Measurements from ENCODE around the gene POLR3C. TPM values are rescaled to one million over a fixed set of nuclear protein-coding genes. Genes with fewer than 3 reads are reported as not detected.

The POLR3C gene, protein sequence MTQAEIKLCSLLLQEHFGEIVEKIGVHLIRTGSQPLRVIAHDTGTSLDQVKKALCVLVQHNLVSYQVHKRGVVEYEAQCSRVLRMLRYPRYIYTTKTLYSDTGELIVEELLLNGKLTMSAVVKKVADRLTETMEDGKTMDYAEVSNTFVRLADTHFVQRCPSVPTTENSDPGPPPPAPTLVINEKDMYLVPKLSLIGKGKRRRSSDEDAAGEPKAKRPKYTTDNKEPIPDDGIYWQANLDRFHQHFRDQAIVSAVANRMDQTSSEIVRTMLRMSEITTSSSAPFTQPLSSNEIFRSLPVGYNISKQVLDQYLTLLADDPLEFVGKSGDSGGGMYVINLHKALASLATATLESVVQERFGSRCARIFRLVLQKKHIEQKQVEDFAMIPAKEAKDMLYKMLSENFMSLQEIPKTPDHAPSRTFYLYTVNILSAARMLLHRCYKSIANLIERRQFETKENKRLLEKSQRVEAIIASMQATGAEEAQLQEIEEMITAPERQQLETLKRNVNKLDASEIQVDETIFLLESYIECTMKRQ
- total RNA-seq (32.1 and 38.3 TPM in 2 replicates), polyA plus RNA-seq (45.1 and 64.5 TPM in 2 replicates), polyA minus RNA-seq (ENCODE audit: low replicate concordance) (19.7 and 37.2 TPM in 2 replicates)
- 29.2 and 42.4 TPM in 2 replicates for polyA plus RNA-seq (2012)

DNA sequence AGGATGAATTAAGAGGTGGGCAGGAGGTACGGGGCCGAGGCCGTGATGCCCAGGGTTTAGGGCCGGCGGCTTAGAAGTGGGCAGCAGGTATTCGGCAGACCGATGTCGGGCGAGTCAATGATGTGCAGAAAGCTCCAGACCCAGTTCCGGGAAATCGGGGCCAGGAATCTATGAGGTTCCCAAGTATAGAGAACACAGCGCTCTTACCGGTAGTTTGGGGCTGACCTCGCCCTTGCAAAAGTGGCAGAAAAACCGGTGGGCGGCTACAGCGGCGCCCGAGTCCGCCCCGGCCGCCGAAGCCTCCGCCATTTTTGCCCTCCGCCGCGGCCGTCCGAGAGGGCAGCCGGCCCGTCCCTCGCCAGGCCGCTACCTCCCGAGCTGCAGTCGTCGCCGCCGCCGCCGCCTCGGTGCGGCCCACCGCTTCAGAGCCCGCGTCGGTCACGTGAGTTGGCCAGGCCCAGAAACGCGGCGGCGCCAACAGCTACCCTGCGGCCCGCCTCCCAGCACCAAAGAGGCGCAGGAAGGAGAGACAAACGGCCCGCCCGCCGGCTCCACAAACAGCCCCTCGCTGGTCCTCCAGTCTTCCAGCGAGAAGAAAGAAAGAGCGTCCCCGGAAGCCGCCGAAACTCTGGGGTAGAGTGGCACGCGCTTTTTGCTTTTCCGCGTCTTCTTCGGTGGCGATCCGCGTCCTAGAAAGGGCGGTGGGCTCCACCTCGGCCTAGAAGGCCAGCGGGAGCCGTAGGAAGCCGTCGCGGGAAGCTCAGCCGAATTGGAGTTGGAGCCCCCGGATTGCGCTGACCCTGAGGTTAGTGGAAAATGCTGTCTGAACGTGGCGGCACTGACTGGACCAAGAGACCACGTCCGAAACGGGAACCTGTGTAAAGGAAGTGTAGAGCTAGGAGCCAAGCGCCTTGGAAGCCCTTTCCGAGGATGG, at the start of gene POLR3C, which contains the start of gene RNF115:
Gene POLR3C (plus strand): TSS at position 636 of the 934 bp plus-strand sequence. CDS start 1,577 bp downstream, outside the sequence.
Gene RNF115 (minus strand): TSS at position 531 of the 934 bp plus-strand sequence. CDS start 222 bp downstream, at position 309.
- DNase-seq (ENCODE audit: low read depth in 2 of 2), result peak; percentile 91 to 92
- Histone ChIP-seq H3K9me3 (ENCODE audit: control insufficient read depth, insufficient read depth, low read depth, low read length) (no peaks in the 10 kb centered on the region), H3K4me3 (replicated peaks in 1 of 4; ENCODE audit: control extremely low read depth in 1 of 4, insufficient read depth in 1 of 4, low read depth in 3 of 4, low read length in 4 of 4) (peak within 1 kb of the TSS; percentile 92 to 100 (median 98)), H3K36me3 (ENCODE audit: control insufficient read depth, insufficient read depth, low read length) (peaks cover 10% of the 10 kb centered on the region), H2AFZ (ENCODE audit: low read length) (peak within 1 kb of the TSS; percentile 90), H3K9ac (ENCODE audit: insufficient read depth, low read length) (peak within 1 kb of the TSS; percentile 94), H3K79me2 (ENCODE audit: control insufficient read depth, insufficient read depth, low read length) (peaks cover 34% of the 10 kb centered on the region), H3K4me2 (ENCODE audit: extremely low read depth, insufficient read depth, low read length) (peak within 1 kb of the TSS; percentile 30), H4K20me1 (ENCODE audit: control insufficient read depth, extremely low read depth, insufficient read depth, low read length) (no peaks in the 10 kb centered on the region), H3K27ac (ENCODE audit: insufficient read depth, low read length) (peak within 1 kb of the TSS; percentile 93), H3K4me1 (ENCODE audit: control insufficient read depth, extremely low read depth, insufficient read depth, low read length) (no peaks in the 10 kb centered on the region), H3K27me3 (ENCODE audit: control insufficient read depth, insufficient read depth, low read length) (no peaks in the 10 kb centered on the region)
- TF ChIP-seq EZH2 (IDR thresholded peaks at IDR 0.05; ENCODE audit: low read length, missing control alignments), result no peak

DNA sequence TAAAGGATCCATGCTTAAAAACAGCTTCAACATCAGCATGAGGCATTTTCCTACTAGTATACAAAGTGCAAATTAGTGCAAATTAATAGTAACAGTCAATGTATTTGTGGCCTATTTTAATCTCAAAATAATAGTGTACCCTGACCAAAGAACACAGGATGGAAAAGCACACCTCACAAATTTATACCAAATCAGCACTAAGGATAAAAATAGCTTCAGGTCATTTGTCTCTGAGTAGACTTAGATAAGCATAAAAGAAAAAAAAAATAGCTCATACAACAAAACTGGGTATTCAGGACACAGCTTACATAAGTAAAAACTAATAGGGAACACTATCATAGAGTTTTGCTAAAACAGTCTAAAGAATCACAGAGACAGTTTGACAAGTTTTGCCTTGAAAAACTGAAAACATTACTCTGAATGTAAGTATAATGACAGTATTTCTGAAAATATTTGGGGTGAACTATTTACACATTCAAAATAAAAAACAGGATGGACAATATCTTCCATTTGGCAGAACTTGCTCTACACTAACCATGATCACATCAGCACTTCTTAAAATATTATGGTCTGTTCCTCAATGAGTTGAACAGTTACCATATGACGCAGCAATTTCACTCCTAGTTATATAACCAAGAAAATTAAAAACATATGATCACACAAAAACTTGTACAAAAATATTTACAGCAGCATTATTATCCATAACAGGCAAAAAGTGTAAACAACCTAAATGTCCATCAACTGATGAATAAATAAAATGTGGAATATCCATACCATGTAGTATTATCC, 46.4 kb upstream of the POLR3C start:
- no peaks in the 10 kb centered on the region for H3K36me3 ChIP-seq (ENCODE audit: control insufficient read depth, insufficient read depth, low read length)
- H3K4me3 ChIP-seq (replicated peaks in 1 of 4; ENCODE audit: control extremely low read depth in 1 of 4, insufficient read depth in 1 of 4, low read depth in 3 of 4, low read length in 4 of 4), result no peak overlapping the region
- peaks cover 4% of the 10 kb centered on the region for H3K4me1 ChIP-seq (ENCODE audit: control insufficient read depth, extremely low read depth, insufficient read depth, low read length)
- peaks cover 3% of the 10 kb centered on the region for H3K79me2 ChIP-seq (ENCODE audit: control insufficient read depth, insufficient read depth, low read length)
- no peaks in the 10 kb centered on the region for H3K9me3 ChIP-seq (ENCODE audit: control insufficient read depth, insufficient read depth, low read depth, low read length)
- TF ChIP-seq EZH2 (IDR thresholded peaks at IDR 0.05; ENCODE audit: low read length, missing control alignments), result no peak
- TF ChIP-seq, protein P1, sequence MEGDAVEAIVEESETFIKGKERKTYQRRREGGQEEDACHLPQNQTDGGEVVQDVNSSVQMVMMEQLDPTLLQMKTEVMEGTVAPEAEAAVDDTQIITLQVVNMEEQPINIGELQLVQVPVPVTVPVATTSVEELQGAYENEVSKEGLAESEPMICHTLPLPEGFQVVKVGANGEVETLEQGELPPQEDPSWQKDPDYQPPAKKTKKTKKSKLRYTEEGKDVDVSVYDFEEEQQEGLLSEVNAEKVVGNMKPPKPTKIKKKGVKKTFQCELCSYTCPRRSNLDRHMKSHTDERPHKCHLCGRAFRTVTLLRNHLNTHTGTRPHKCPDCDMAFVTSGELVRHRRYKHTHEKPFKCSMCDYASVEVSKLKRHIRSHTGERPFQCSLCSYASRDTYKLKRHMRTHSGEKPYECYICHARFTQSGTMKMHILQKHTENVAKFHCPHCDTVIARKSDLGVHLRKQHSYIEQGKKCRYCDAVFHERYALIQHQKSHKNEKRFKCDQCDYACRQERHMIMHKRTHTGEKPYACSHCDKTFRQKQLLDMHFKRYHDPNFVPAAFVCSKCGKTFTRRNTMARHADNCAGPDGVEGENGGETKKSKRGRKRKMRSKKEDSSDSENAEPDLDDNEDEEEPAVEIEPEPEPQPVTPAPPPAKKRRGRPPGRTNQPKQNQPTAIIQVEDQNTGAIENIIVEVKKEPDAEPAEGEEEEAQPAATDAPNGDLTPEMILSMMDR (conservative IDR thresholded peaks at IDR 0.05 in 1 of 2, IDR thresholded peaks at IDR 0.05 in 1 of 2; ENCODE audit: low read depth in 1 of 2, low read length in 2 of 2), result no peak
- H3K27me3 ChIP-seq (ENCODE audit: control insufficient read depth, insufficient read depth, low read length), result no peaks in the 10 kb centered on the region
- no peak overlapping the region for H2AFZ ChIP-seq (ENCODE audit: low read length)
- no peak overlapping the region for H3K4me2 ChIP-seq (ENCODE audit: extremely low read depth, insufficient read depth, low read length)
- no peak for DNase-seq (ENCODE audit: low read depth in 2 of 2)
- no peak overlapping the region for H3K9ac ChIP-seq (ENCODE audit: insufficient read depth, low read length)
- no peaks in the 10 kb centered on the region for H4K20me1 ChIP-seq (ENCODE audit: control insufficient read depth, extremely low read depth, insufficient read depth, low read length)
- no peak overlapping the region for H3K27ac ChIP-seq (ENCODE audit: insufficient read depth, low read length)

DNA sequence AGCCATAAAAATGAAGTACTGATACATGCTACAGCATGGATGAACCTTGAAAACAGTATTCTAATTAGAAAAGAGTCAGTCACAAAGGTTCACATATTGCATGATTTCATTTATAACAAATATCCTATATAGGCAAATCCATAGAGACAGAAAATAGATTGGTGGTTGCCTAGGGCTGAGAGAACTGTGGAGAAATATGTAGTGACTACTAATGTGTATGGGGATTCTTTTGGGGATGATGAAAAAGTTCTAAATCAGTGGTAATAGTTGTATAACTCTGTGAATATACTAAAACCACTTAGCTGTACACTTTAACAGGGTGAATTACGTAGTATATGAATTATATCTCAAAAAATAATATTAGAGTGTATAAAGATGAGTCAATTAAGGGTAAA, 45.9 kb upstream of the POLR3C start:
- H3K36me3 ChIP-seq (ENCODE audit: control insufficient read depth, insufficient read depth, low read length), result no peaks in the 10 kb centered on the region
- no peak overlapping the region for H3K27ac ChIP-seq (ENCODE audit: insufficient read depth, low read length)
- no peak overlapping the region for H3K4me3 ChIP-seq (replicated peaks in 1 of 4; ENCODE audit: control extremely low read depth in 1 of 4, insufficient read depth in 1 of 4, low read depth in 3 of 4, low read length in 4 of 4)
- H3K9ac ChIP-seq (ENCODE audit: insufficient read depth, low read length), result no peak overlapping the region
- no peaks in the 10 kb centered on the region for H4K20me1 ChIP-seq (ENCODE audit: control insufficient read depth, extremely low read depth, insufficient read depth, low read length)
- peaks cover 3% of the 10 kb centered on the region for H3K79me2 ChIP-seq (ENCODE audit: control insufficient read depth, insufficient read depth, low read length)
- DNase-seq (ENCODE audit: low read depth in 2 of 2), result peak in 1 of 2 donors; percentile 24
- TF ChIP-seq, protein P1 (conservative IDR thresholded peaks at IDR 0.05 in 1 of 2, IDR thresholded peaks at IDR 0.05 in 1 of 2; ENCODE audit: low read depth in 1 of 2, low read length in 2 of 2), result no peak
- TF ChIP-seq EZH2 (IDR thresholded peaks at IDR 0.05; ENCODE audit: low read length, missing control alignments), result no peak
- no peaks in the 10 kb centered on the region for H3K9me3 ChIP-seq (ENCODE audit: control insufficient read depth, insufficient read depth, low read depth, low read length)
- no peaks in the 10 kb centered on the region for H3K27me3 ChIP-seq (ENCODE audit: control insufficient read depth, insufficient read depth, low read length)
- H3K4me1 ChIP-seq (ENCODE audit: control insufficient read depth, extremely low read depth, insufficient read depth, low read length), result peaks cover 4% of the 10 kb centered on the region
- H2AFZ ChIP-seq (ENCODE audit: low read length), result no peak overlapping the region
- no peak overlapping the region for H3K4me2 ChIP-seq (ENCODE audit: extremely low read depth, insufficient read depth, low read length)

Data from fibroblast of lung (primary cell).